Measurements from ENCODE around the gene CCM2L. TPM values are rescaled to one million over a fixed set of nuclear protein-coding genes. Genes with fewer than 3 reads are reported as not detected.

The CCM2L gene
- total RNA-seq, 2 experiments from 2014 or later, result 1.4 TPM; not detected in 1

GRCh38 chr20:32078322-32078721 is 68.1 kb downstream of the CCM2L start:
- intact Hi-C loops (cut with micrococcal nuclease; ENCODE audit: unreplicated experiment), result no loop called here
- Histone ChIP-seq H4K20me1 (ENCODE audit: insufficient read depth, low read length) (no peaks in the 10 kb centered on the region), H3K4me2 (ENCODE audit: low read length) (no peak overlapping the region), H3K36me3 (ENCODE audit: insufficient read depth, low read length) (no peaks in the 10 kb centered on the region), H3K79me2 (ENCODE audit: insufficient read depth, low read depth, low read length) (no peaks in the 10 kb centered on the region), H3K9me3 (ENCODE audit: low read length) (no peaks in the 10 kb centered on the region), H3K4me1 (ENCODE audit: insufficient read depth, low read length, poor library complexity, severe bottlenecking) (no peaks in the 10 kb centered on the region), H3K4me3 (ENCODE audit: low read depth, low read length, poor library complexity, severe bottlenecking) (no peak overlapping the region), H3K9me2 (ENCODE audit: insufficient read depth, low read length) (no peaks in the 10 kb centered on the region), H3K27ac (ENCODE audit: low read depth, low read length, poor library complexity, severe bottlenecking) (no peak overlapping the region), H2AFZ (ENCODE audit: low read length) (no peak overlapping the region)
- no peak for DNase-seq (ENCODE audit: low spot score)
- ChIA-PET POLR2A (interaction anchor here (1.4 kb wide), 1 partner anchor 35 kb away, joined by 6 read pairs; no protein-coding TSS in a partner anchor), CTCF (ENCODE audit: unreplicated experiment) (no interaction called here)
- BruUV-seq (replicated peaks), result no TSS peak
- no peak for TF ChIP-seq EZH2phosphoT487 (IDR thresholded peaks at IDR 0.05; ENCODE audit: borderline replicate concordance, low read depth, low read length)
- TF ChIP-seq CTCF (conservative IDR thresholded peaks at IDR 0.05; ENCODE audit: low read length), result no peak

- no peak overlapping the region for H3K4me3 ChIP-seq (ENCODE audit: low read depth, low read length, poor library complexity, severe bottlenecking)
- H3K4me1 ChIP-seq (ENCODE audit: insufficient read depth, low read length, poor library complexity, severe bottlenecking), result no peaks in the 10 kb centered on the region
- no TSS peak for BruUV-seq (replicated peaks)
- no peaks in the 10 kb centered on the region for H4K20me1 ChIP-seq (ENCODE audit: insufficient read depth, low read length)
- no peaks in the 10 kb centered on the region for H3K79me2 ChIP-seq (ENCODE audit: insufficient read depth, low read depth, low read length)
- POLR2A ChIA-PET, result interaction anchor here (1.4 kb wide), 1 partner anchor 36 kb away, joined by 6 read pairs; no protein-coding TSS in a partner anchor
- intact Hi-C loops (cut with micrococcal nuclease; ENCODE audit: unreplicated experiment), result no loop called here
- no peaks in the 10 kb centered on the region for H3K36me3 ChIP-seq (ENCODE audit: insufficient read depth, low read length)
- no peak overlapping the region for H3K27ac ChIP-seq (ENCODE audit: low read depth, low read length, poor library complexity, severe bottlenecking)
- no peak for TF ChIP-seq CTCF (conservative IDR thresholded peaks at IDR 0.05; ENCODE audit: low read length)
- TF ChIP-seq EZH2phosphoT487 (IDR thresholded peaks at IDR 0.05; ENCODE audit: borderline replicate concordance, low read depth, low read length), result no peak
- H3K9me3 ChIP-seq (ENCODE audit: low read length), result no peaks in the 10 kb centered on the region
- no peaks in the 10 kb centered on the region for H3K9me2 ChIP-seq (ENCODE audit: insufficient read depth, low read length)
- CTCF ChIA-PET (ENCODE audit: unreplicated experiment), result no interaction called here
- no peak overlapping the region for H2AFZ ChIP-seq (ENCODE audit: low read length)
- DNase-seq (ENCODE audit: low spot score), result no peak
- no peak overlapping the region for H3K4me2 ChIP-seq (ENCODE audit: low read length)
Measured at GRCh38 chr20:32078791-32079190, 68.6 kb downstream of the CCM2L start.

GRCh38 chr20:32079655-32080109 is 69.4 kb downstream of the CCM2L start:
- intact Hi-C loops (cut with micrococcal nuclease; ENCODE audit: unreplicated experiment), result no loop called here
- POLR2A ChIA-PET, result no interaction called here
- no peak overlapping the region for H3K27ac ChIP-seq (ENCODE audit: low read depth, low read length, poor library complexity, severe bottlenecking)
- no peak for DNase-seq (ENCODE audit: low spot score)
- H3K36me3 ChIP-seq (ENCODE audit: insufficient read depth, low read length), result no peaks in the 10 kb centered on the region
- no peaks in the 10 kb centered on the region for H3K4me1 ChIP-seq (ENCODE audit: insufficient read depth, low read length, poor library complexity, severe bottlenecking)
- no peaks in the 10 kb centered on the region for H3K79me2 ChIP-seq (ENCODE audit: insufficient read depth, low read depth, low read length)
- no peaks in the 10 kb centered on the region for H3K9me3 ChIP-seq (ENCODE audit: low read length)
- H3K4me3 ChIP-seq (ENCODE audit: low read depth, low read length, poor library complexity, severe bottlenecking), result no peak overlapping the region
- H4K20me1 ChIP-seq (ENCODE audit: insufficient read depth, low read length), result no peaks in the 10 kb centered on the region
- no peak for TF ChIP-seq CTCF (conservative IDR thresholded peaks at IDR 0.05; ENCODE audit: low read length)
- TF ChIP-seq EZH2phosphoT487 (IDR thresholded peaks at IDR 0.05; ENCODE audit: borderline replicate concordance, low read depth, low read length), result no peak
- no peak overlapping the region for H2AFZ ChIP-seq (ENCODE audit: low read length)
- no peaks in the 10 kb centered on the region for H3K9me2 ChIP-seq (ENCODE audit: insufficient read depth, low read length)
- no peak overlapping the region for H3K4me2 ChIP-seq (ENCODE audit: low read length)
- no TSS peak for BruUV-seq (replicated peaks)
- CTCF ChIA-PET (ENCODE audit: unreplicated experiment), result no interaction called here

Data from OCI-LY7 (cell line).